ENCODE data around the gene SLC39A5. TPM values are rescaled to one million over a fixed set of nuclear protein-coding genes. Genes with fewer than 3 reads are reported as not detected.
A peak's percentile ranks its signal among the peaks of the same experiment; 100 is the strongest.

The SLC39A5 gene
- total and polyA plus RNA-seq, 8 donors = 0.15 to 450 (median 8.0) TPM; not detected in 3

- H3K27ac ChIP-seq = peak overlapping the region; percentile 93 to 98 (median 95)
- intact Hi-C loops (cut with DNase I; ENCODE audit: low total_unique reads) = loop anchor here (5.0 kb wide), 1 partner anchor 56 kb away; no protein-coding TSS in a partner anchor
- peak overlapping the region; percentile 85 to 98 (median 90) for H3K4me3 ChIP-seq
- WGBS, 5 donors = 0 to 1% (median 0%) methylated on average over 14 to 17 of the region's 17 CpGs
- no peaks in the 10 kb centered on the region for H3K9me3 ChIP-seq
- peaks cover 14 to 34% (median 22%) of the 10 kb centered on the region in 4 donors for H3K4me1 ChIP-seq
- TF ChIP-seq EP300 (IDR thresholded peaks at IDR 0.05) (no peak), CTCF (IDR thresholded peaks at IDR 0.05) (no peak), POLR2AphosphoS5 (IDR thresholded peaks at IDR 0.05) (no peak), POLR2A (IDR thresholded peaks at IDR 0.05) (no peak)
- no peak for DNase-seq
- H3K36me3 ChIP-seq = peaks cover 25 to 32% (median 31%) of the 10 kb centered on the region in 4 donors
- H3K27me3 ChIP-seq = no peaks in the 10 kb centered on the region
These were observed 41.1 kb upstream of the SLC39A5 start for GRCh38 chr12:56188778-56189098.

GRCh38 chr12:56189099-56189917 is 40.5 kb upstream of the SLC39A5 start, which contains the start of gene SMARCC2:
Gene SMARCC2, minus strand, starts transcription at chr12:56189483. Its CDS starts 22 bp downstream, at chr12:56189461.
- Histone ChIP-seq H3K27me3 (no peaks in the 10 kb centered on the region), H3K27ac (peak within 1 kb of the TSS; percentile 93 to 98 (median 95)), H3K4me1 (peaks cover 14 to 34% (median 22%) of the 10 kb centered on the region in 4 donors), H3K9me3 (no peaks in the 10 kb centered on the region), H3K36me3 (peaks cover 20 to 26% (median 26%) of the 10 kb centered on the region in 4 donors), H3K4me3 (peak within 1 kb of the TSS; percentile 85 to 98 (median 90))
- intact Hi-C loops (cut with DNase I; ENCODE audit: low total_unique reads) = loop anchor here (5.0 kb wide), 1 partner anchor 57 kb away; no protein-coding TSS in a partner anchor
- TF ChIP-seq POLR2AphosphoS5 (IDR thresholded peaks at IDR 0.05) = peak in 2 of 3 donors; percentile 48 to 52
- TF ChIP-seq EP300 (IDR thresholded peaks at IDR 0.05) = no peak
- TF ChIP-seq CTCF (IDR thresholded peaks at IDR 0.05) = peak in 5 of 7 experiments; percentile 27 to 82 (median 64)
- TF ChIP-seq POLR2A (IDR thresholded peaks at IDR 0.05) = no peak
- 1% methylated on average over 15 to 88 of the region's 93 CpGs for WGBS, 5 donors
- peak; percentile 92 to 95 for DNase-seq

- peaks cover 12 to 18% (median 18%) of the 10 kb centered on the region in 4 donors for H3K36me3 ChIP-seq
- H3K4me3 ChIP-seq = peak overlapping the region; percentile 85 to 98 (median 90)
- DNase-seq = peak; percentile 86 to 96
- TF ChIP-seq POLR2AphosphoS5 (IDR thresholded peaks at IDR 0.05) = peak in 2 of 3 donors; percentile 34 to 54
- TF ChIP-seq CTCF (IDR thresholded peaks at IDR 0.05) = no peak
- TF ChIP-seq POLR2A (IDR thresholded peaks at IDR 0.05) = no peak
- TF ChIP-seq EP300 (IDR thresholded peaks at IDR 0.05) = no peak
- 1% methylated on average over 42 of the region's 42 CpGs for WGBS, 5 donors
- H3K27ac ChIP-seq = peak overlapping the region; percentile 88 to 98 (median 95)
- H3K9me3 ChIP-seq = no peaks in the 10 kb centered on the region
- H3K4me1 ChIP-seq = peaks cover 14 to 34% (median 22%) of the 10 kb centered on the region in 4 donors
- no peaks in the 10 kb centered on the region for H3K27me3 ChIP-seq
- intact Hi-C loops (cut with DNase I; ENCODE audit: low total_unique reads) = loop anchor here (5.0 kb wide), 1 partner anchor 58 kb away; no protein-coding TSS in a partner anchor
These were observed 39.7 kb upstream of the SLC39A5 start for GRCh38 chr12:56189918-56190694.

- intact Hi-C loops (cut with DNase I; ENCODE audit: low total_unique reads) = no loop called here
- Histone ChIP-seq H3K4me3 (peak overlapping the region; percentile 85 to 98 (median 90)), H3K27ac (peak overlapping the region; percentile 88 to 98 (median 95)), H3K36me3 (peaks cover 5 to 12% (median 12%) of the 10 kb centered on the region in 4 donors), H3K9me3 (no peaks in the 10 kb centered on the region), H3K27me3 (no peaks in the 10 kb centered on the region), H3K4me1 (peaks cover 14 to 34% (median 22%) of the 10 kb centered on the region in 4 donors)
- DNase-seq = no peak
- WGBS, 5 donors = 21 to 27% (median 25%) methylated on average over 9 of the region's 9 CpGs
- TF ChIP-seq POLR2AphosphoS5 (IDR thresholded peaks at IDR 0.05) (no peak), POLR2A (IDR thresholded peaks at IDR 0.05) (no peak), CTCF (IDR thresholded peaks at IDR 0.05) (no peak), EP300 (IDR thresholded peaks at IDR 0.05) (no peak)
These were observed 39.1 kb upstream of the SLC39A5 start for GRCh38 chr12:56190695-56191155.
